Brain microvascular endothelial cell (primary cell): ENCODE results near the gene RPS6KB1.

Experiments
- DNase-seq: peaks from one replicate; pipeline ENCODE4 v3.0.0-alpha.2; 2020
- H3K27ac ChIP-seq: fragments of 250-450 bp; sonication (Bioruptor Pico); 2 replicates; pipeline ENCODE4 v1.5.1; 2020; ENCODE audit warnings: mild to moderate bottlenecking, moderate library complexity
- H3K27me3 ChIP-seq: fragments of 250-450 bp; sonication (Bioruptor Pico); replicated peaks from 2 replicates; pipeline ENCODE4 v1.5.1; 2020; ENCODE audit warnings: mild to moderate bottlenecking
- H3K36me3 ChIP-seq: fragments of 250-450 bp; sonication (Bioruptor Pico); replicated peaks from 2 replicates; pipeline ENCODE4 v1.5.1; 2020; ENCODE audit warnings: mild to moderate bottlenecking
- H3K4me3 ChIP-seq: 2 replicates; pipeline ENCODE4 v1.5.1; 2011; ENCODE audit warnings: low read depth, mild to moderate bottlenecking, control low read depth, low read length, moderate library complexity
- in situ Hi-C: cut with HindIII; loops from 2 replicates; pipeline ENCODE4 v1.10.0; 2017; ENCODE audit warnings: low sequenced_read_pairs, low pct_ligation_motif_present
- TF ChIP-seq, protein P1 (sequence below): IDR thresholded peaks from 2 replicates; pipeline ENCODE4 v1.5.1; 2011; ENCODE audit warnings: low read depth, mild to moderate bottlenecking, moderate library complexity, low read length, control low read depth, inconsistent platforms; ENCODE audit errors: missing control alignments

The RPS6KB1 gene

DNA sequence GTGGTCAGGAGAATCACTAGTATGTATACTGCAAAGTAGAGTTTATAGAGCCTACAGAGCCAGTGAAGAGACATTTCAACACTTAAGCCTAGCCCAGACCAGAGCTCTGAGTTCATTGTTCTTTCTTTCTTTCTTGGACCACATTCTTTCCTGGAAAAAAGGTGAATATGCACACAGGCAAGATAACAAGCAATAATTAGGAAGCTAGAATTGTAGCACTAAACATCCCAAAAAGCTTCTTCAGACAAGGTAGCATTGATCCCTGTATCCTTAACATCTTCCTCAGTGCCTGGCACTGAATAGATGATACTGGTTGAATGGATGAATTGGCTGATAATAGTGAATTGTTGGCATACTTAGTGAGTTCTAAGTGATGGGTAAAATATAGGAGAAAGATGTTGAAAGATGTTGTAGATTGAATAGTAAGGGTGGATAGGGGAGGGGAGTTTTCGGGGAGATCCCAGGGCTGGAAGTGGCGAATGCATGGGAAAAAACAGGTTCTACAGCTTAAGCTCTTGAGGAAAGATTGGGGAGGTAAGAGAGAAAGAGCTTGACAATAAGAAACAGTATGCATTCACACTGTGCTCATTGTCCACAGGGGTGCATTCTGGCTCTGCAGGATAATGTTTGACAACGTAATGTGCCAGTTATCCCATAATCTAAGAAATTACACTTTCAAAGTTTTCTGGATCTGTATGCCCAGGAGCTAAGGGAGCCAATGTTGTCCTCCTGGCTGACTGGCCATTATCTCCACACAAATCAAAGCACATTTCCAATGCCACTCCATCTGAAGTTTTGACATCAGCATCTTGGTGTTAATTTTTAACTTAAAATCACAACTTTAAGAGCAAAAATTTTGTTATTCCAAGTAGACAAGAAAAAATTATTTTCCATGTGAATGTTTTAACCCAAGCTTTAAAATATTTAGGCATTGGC lies 35.8 kb upstream of the RPS6KB1 start:
- in situ Hi-C loops: no loop called here
- H3K27me3 ChIP-seq: no peaks in the 10 kb centered on the region
- TF ChIP-seq, protein P1, sequence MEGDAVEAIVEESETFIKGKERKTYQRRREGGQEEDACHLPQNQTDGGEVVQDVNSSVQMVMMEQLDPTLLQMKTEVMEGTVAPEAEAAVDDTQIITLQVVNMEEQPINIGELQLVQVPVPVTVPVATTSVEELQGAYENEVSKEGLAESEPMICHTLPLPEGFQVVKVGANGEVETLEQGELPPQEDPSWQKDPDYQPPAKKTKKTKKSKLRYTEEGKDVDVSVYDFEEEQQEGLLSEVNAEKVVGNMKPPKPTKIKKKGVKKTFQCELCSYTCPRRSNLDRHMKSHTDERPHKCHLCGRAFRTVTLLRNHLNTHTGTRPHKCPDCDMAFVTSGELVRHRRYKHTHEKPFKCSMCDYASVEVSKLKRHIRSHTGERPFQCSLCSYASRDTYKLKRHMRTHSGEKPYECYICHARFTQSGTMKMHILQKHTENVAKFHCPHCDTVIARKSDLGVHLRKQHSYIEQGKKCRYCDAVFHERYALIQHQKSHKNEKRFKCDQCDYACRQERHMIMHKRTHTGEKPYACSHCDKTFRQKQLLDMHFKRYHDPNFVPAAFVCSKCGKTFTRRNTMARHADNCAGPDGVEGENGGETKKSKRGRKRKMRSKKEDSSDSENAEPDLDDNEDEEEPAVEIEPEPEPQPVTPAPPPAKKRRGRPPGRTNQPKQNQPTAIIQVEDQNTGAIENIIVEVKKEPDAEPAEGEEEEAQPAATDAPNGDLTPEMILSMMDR: no peak
- no peaks in the 10 kb centered on the region for H3K36me3 ChIP-seq
- DNase-seq: no peak
- H3K27ac ChIP-seq: no peak overlapping the region
- no peak overlapping the region for H3K4me3 ChIP-seq

DNA sequence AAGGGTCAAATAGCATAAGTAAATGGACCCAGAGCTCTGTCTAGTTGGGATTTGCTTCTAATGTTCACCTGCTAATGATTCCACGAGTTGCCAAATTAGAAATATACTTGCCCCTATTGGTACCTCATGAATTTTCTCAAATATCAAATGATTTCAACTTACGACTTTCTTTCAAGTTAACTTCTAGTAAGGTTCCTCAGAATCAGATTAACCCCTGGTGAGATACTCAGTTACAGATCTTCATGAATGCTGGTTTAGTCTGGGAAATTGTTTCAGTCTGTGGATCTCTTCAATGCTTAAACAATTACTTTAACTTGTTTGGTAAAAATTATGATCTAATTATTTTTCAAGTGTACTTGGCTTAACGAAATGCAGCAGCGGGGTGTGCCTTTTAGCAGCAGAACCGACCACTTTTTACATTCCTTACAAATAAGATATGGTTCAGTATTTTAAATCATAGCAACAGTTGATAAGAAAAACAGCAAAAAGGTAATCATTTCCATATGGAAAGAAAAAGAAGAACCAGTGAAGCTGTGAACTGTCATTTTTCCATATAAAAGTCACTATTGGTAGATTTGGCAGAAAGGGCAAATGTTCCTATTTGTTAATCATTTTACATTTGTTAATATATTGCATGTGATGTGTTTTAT lies 34.6 kb upstream of the RPS6KB1 start:
- H3K27me3 ChIP-seq: no peaks in the 10 kb centered on the region
- in situ Hi-C loops: no loop called here
- H3K27ac ChIP-seq: peak overlapping the region; percentile 14
- H3K36me3 ChIP-seq: no peaks in the 10 kb centered on the region
- H3K4me3 ChIP-seq: no peak overlapping the region
- no peak for DNase-seq
- TF ChIP-seq, protein P1: no peak

DNA sequence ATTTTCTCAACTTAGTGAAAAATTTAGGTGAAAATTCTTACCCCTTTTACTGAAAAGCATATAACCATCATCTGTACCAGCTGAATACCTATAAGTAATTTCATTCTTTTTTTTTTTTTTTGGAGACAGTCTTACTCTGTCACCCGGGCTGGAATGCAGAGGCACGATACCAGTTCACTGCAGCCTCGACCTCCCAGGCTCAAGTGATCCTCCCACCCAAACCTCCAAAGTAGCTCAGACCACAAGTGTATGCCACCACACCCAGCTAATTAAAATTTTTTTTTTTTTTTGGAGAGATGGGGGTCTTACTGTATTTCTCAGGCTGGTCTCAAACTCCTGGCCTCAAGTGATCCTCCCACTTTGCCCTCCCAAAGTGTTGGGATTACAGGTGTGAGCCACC lies 34.0 kb upstream of the RPS6KB1 start:
- in situ Hi-C loops: no loop called here
- Histone ChIP-seq H3K4me3 (no peak overlapping the region), H3K36me3 (no peaks in the 10 kb centered on the region), H3K27ac (no peak overlapping the region), H3K27me3 (no peaks in the 10 kb centered on the region)
- TF ChIP-seq, protein P1: no peak
- no peak for DNase-seq

DNA sequence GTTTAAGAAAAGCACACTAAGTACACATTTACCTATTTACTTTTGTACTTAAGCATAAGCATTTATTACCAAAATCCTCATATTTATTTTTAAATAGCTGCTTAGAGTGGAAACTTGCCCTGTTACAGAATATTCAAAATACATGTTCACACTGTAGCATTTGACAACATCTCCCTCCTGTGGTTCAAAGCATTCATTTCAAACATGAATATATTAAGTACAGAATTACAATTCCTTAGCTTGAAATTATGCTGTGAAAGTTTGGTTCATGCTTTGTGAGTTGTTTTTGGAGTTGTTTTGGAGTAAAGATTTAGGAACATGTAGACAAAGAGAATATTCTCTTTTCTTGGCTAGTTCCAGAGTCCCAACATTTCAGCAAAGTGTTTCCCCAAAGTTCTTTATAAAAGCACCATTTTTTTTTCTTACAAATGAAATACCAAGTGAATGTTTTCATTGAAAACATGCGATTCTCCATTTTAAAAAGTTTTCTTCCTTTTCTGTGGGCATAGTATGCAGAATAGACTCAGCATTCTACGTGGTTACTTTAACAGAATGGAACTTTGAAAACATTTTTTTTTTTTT lies 33.4 kb upstream of the RPS6KB1 start:
- no peak overlapping the region for H3K4me3 ChIP-seq
- H3K36me3 ChIP-seq: no peaks in the 10 kb centered on the region
- in situ Hi-C loops: no loop called here
- H3K27me3 ChIP-seq: no peaks in the 10 kb centered on the region
- DNase-seq: peak; percentile 49
- H3K27ac ChIP-seq: peak overlapping the region; percentile 41
- TF ChIP-seq, protein P1: peak; percentile 44

DNA sequence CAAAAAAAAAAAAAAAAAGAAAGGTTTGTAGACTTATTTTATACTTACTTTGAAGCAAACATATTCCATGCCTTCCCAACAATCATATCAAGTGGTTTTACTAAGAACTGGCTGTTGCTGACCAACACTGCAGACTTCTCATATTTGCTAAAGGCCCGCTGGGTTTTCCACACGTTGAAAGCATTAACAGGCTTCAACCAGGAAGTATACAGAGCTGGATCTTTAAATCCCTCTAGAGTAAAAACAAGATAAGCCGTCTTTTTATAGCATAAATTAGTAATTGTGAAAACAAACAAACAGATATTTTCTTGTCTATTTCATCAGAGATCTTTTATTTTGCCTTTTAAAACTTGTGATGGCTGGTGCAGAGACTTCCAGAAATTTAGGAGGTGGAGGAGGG lies 29.3 kb upstream of the RPS6KB1 start:
- Histone ChIP-seq H3K27me3 (no peaks in the 10 kb centered on the region), H3K27ac (no peak overlapping the region), H3K4me3 (no peak overlapping the region), H3K36me3 (no peaks in the 10 kb centered on the region)
- no peak for DNase-seq
- TF ChIP-seq, protein P1: no peak
- in situ Hi-C loops: no loop called here
